NT2/D1 (cell line): Measurements from ENCODE around the gene IL9R.

Experiments used
- SUZ12 ChIP-seq: IDR thresholded peaks from 2 replicates; pipeline ENCODE4 v1.6.1; 2011; ENCODE audit not compliant: insufficient read length, insufficient read depth; ENCODE audit errors: extremely low read depth
- YY1 ChIP-seq: IDR thresholded peaks from 2 replicates; pipeline ENCODE4 v1.6.1; 2011; ENCODE audit not compliant: insufficient read length, insufficient read depth
- ZNF274 ChIP-seq: IDR thresholded peaks from 2 replicates; pipeline ENCODE4 v1.6.1; 2011; ENCODE audit warnings: mild to moderate bottlenecking, low read depth, low read length

GRCh38 chrX:155995321-155995875, 2.1 kb upstream of the IL9R start:
- TF ChIP-seq YY1 (no peak), ZNF274 (no peak), SUZ12 (no peak)
